Osteocyte (in vitro differentiated cells): ENCODE measurements around the gene TMIGD3. TPM values are rescaled to one million over a fixed set of nuclear protein-coding genes. Genes with fewer than 3 reads are reported as not detected.

Experiments used
- DNase-seq: peaks from one replicate; pipeline ENCODE4 v3.0.0; 2021; ENCODE audit warnings: mixed read lengths; ENCODE audit not compliant: unreplicated experiment; ENCODE audit errors: extremely low spot score
- H3K27ac Mint-ChIP-seq: one replicate; pipeline ENCODE4 v1.8.0; 2021; ENCODE audit warnings: mild to moderate bottlenecking, mixed read lengths; ENCODE audit not compliant: unreplicated experiment
- H3K27me3 Mint-ChIP-seq: one replicate; pipeline ENCODE4 v1.8.0; 2021; ENCODE audit warnings: mixed read lengths; ENCODE audit not compliant: unreplicated experiment
- H3K36me3 Mint-ChIP-seq: one replicate; pipeline ENCODE4 v1.8.0; 2021; ENCODE audit warnings: mixed read lengths; ENCODE audit not compliant: unreplicated experiment
- H3K4me1 Mint-ChIP-seq: one replicate; pipeline ENCODE4 v1.8.0; 2021; ENCODE audit warnings: mixed read lengths; ENCODE audit not compliant: unreplicated experiment
- H3K4me3 Mint-ChIP-seq: one replicate; pipeline ENCODE4 v1.8.0; 2021; ENCODE audit warnings: mild to moderate bottlenecking, moderate library complexity, mixed read lengths; ENCODE audit not compliant: unreplicated experiment
- H3K9me3 Mint-ChIP-seq: one replicate; pipeline ENCODE4 v1.8.0; 2021; ENCODE audit warnings: mixed read lengths; ENCODE audit not compliant: unreplicated experiment
- total RNA-seq: library from RNA; stranded (reverse); gene quantifications from 2 replicates; pipeline ENCODE4 v1.2.1, GENCODE V29; 2021
- TF ChIP-seq, protein P1 (sequence below): fragments of 200-600 bp; sonication (generic); IDR thresholded peaks from 2 replicates; pipeline ENCODE4 v1.5.0; 2021; ENCODE audit warnings: antibody characterized with exemption, mild to moderate bottlenecking, moderate library complexity

Gene TMIGD3
- total RNA-seq, 1 donor from 2014 or later, result not detected

DNA sequence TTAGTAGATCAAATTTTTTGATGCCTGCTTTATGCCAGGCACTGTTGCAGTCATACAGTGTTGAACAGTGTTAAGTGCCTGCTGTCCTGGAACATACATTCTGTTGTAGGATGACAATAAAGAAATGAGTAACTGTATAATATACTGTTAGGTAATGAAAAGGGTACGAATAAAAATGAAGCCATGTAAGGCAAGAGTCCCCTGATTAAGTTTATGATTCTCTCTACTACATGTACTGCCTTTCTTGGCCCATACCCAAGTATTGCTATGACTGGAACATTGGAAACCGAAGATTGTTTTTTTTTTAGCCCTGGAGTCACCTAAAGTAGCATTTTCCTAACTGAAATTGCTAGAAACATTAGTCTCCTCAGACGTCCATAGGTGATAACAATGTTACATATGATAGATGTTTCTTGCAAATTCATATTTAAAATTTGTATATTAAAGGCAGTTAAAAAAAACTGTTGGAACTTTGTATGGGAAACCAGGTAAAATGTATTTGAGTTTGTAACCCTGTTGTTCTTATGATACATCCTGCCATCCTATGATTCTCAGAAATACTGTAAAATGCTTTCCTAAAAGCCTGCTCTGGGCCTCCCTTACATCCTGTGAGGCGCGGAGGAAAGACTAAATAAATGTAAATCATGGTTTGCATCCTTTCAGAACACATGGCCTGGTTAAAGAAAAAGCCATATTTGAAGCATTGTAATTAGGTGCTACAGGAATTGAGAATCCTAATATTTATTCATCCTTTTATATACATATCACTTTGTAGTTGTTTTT is 48.4 kb downstream of the TMIGD3 start:
- TF ChIP-seq, protein P1, sequence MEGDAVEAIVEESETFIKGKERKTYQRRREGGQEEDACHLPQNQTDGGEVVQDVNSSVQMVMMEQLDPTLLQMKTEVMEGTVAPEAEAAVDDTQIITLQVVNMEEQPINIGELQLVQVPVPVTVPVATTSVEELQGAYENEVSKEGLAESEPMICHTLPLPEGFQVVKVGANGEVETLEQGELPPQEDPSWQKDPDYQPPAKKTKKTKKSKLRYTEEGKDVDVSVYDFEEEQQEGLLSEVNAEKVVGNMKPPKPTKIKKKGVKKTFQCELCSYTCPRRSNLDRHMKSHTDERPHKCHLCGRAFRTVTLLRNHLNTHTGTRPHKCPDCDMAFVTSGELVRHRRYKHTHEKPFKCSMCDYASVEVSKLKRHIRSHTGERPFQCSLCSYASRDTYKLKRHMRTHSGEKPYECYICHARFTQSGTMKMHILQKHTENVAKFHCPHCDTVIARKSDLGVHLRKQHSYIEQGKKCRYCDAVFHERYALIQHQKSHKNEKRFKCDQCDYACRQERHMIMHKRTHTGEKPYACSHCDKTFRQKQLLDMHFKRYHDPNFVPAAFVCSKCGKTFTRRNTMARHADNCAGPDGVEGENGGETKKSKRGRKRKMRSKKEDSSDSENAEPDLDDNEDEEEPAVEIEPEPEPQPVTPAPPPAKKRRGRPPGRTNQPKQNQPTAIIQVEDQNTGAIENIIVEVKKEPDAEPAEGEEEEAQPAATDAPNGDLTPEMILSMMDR, result no peak
- Mint-ChIP-seq H3K4me1 (peaks cover 20% of the 10 kb centered on the region), H3K4me3 (no peak overlapping the region), H3K9me3 (no peaks in the 10 kb centered on the region), H3K36me3 (peaks cover 54% of the 10 kb centered on the region), H3K27ac (no peak overlapping the region), H3K27me3 (no peaks in the 10 kb centered on the region)
- no peak for DNase-seq

DNA sequence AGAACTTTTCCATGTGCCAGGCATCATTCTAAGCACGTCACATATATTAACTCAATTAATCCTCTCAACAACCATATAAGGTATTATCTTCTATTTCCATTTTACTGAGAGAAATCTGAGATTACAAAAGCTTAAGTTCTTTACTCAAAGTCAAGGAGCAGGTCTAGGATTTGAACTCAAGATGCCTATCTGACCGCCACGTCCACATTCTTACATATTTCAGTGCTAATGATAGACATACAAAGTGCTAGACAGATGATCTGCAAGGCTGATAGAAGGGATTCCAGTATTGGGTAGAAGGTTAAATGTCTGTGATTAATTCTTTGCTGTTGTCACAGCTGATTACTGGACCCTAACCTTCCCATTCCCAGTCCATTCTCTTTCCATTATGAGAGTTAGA is 49.7 kb downstream of the TMIGD3 start:
- TF ChIP-seq, protein P1, result no peak

DNA sequence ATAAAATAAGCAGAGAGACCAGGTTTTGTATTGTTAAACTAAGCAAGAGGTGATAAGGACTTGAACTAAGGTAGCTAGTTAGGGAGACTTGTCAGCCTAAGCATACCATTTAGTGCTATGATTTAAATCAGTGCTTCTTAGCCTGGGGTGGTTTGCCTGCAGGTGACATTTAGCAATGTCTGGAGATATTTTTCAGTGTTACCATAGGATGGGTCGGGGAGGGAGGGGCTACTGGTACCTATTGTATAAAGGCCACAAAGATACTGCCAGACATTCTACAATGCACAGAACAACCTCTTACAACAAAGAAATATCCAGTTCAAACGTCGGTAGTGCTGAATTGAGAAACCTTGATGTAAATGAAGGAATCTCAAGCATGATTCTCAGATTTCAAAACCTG is 50.9 kb downstream of the TMIGD3 start:
- no peaks in the 10 kb centered on the region for H3K9me3 Mint-ChIP-seq
- no peaks in the 10 kb centered on the region for H3K27me3 Mint-ChIP-seq
- no peak overlapping the region for H3K4me3 Mint-ChIP-seq
- TF ChIP-seq, protein P1, result no peak
- H3K4me1 Mint-ChIP-seq, result peaks cover 36% of the 10 kb centered on the region
- no peak for DNase-seq
- peaks cover 34% of the 10 kb centered on the region for H3K36me3 Mint-ChIP-seq
- H3K27ac Mint-ChIP-seq, result no peak overlapping the region

More for the DNA sequence above, 49.7 kb downstream of the TMIGD3 start:
- Mint-ChIP-seq H3K4me3 (no peak overlapping the region), H3K9me3 (no peaks in the 10 kb centered on the region), H3K27me3 (no peaks in the 10 kb centered on the region), H3K36me3 (peaks cover 44% of the 10 kb centered on the region), H3K4me1 (peaks cover 28% of the 10 kb centered on the region), H3K27ac (no peak overlapping the region)
- DNase-seq, result no peak

DNA sequence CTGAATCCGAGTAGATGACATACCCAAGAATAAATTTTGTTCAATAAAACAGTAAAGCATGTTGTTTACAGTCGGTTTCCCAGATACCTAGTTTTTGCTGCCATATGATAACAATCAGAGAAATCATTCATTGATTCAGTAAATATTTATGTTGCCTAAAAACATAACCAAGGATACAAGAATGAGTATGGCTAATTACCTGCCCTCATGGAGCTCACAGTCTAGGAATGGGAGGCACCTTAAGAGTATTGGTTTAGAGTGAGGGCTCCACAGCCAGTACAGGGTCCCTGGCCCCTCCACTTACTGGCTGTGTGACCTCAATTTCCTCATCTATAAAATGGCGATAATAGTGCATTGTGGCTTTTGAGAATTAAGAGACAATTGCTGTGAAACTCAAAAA is 53.2 kb downstream of the TMIGD3 start:
- peak overlapping the region; percentile 100 for H3K4me3 Mint-ChIP-seq

DNA sequence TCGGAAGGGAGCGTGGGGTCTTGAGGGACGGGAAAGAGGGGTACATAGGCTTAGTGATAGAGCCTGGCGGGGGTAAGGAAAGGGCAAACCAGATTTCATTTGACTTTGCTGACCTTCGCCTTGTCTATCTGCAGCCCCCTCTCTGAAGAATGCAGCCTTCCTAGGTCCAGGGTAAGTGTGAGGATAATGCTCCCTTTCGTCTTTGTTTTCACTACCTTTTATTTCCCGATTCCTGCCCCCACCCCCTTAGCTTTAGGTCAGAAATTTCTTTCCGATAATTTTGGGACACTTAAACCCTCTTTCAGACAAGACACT is 53.8 kb downstream of the TMIGD3 start:
- Mint-ChIP-seq H3K36me3 (peaks cover 18% of the 10 kb centered on the region), H3K4me1 (peaks cover 42% of the 10 kb centered on the region), H3K27ac (peak overlapping the region; percentile 99), H3K4me3 (peak overlapping the region; percentile 100), H3K9me3 (no peaks in the 10 kb centered on the region), H3K27me3 (no peaks in the 10 kb centered on the region)
- TF ChIP-seq, protein P1, result no peak
- DNase-seq, result no peak

More for the DNA sequence above, 53.2 kb downstream of the TMIGD3 start:
- Mint-ChIP-seq H3K9me3 (no peaks in the 10 kb centered on the region), H3K27ac (peak overlapping the region; percentile 99), H3K36me3 (peaks cover 22% of the 10 kb centered on the region), H3K4me1 (peaks cover 46% of the 10 kb centered on the region), H3K27me3 (no peaks in the 10 kb centered on the region)
- no peak for DNase-seq
- TF ChIP-seq, protein P1, result no peak
